T-helper 1 cell (primary cell): Measurements from ENCODE around the gene ZFYVE28.

Experiments used
- DNase-seq, 5 donors: peaks; one replicate each; pipeline ENCODE4 v3.0.0-alpha.2; 2012 to 2020

The ZFYVE28 gene

GRCh38 chr4:2256156-2256731 is 162.2 kb downstream of the ZFYVE28 start:
- no peak for DNase-seq

DNA sequence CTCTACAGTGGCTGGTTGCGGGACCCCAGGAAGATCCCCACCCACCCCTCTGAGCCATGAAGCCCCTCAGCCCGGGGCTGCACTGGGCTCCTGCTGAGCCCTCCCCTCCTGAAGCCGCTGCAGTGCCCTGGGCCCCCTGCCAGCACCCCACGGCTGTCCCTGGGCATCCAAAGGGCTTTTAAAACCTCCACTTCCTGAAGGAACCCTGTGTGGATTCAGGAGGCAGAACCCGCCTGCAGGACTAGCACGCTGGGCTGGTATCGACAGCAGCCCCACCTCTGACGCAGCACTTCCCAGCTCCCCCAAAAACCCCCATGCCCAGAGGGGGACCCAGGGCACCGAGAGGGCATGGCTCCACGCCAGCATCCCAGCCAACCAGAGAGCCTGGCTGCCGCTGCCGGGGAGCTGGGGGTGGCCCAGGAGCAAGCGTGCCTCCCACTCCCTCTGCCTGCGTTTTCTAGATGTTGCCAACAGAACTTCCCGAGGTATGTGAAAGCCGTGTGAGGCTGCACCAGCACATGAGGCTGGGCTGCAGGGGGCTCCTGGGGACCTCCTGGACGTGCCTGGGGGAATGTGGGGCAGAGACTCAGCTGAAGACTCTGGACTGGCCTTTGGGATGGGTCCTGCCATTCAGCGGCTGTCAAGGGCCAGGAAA is 162.8 kb downstream of the ZFYVE28 start:
- DNase-seq: peak in 1 of 5 donors; percentile 5

GRCh38 chr4:2254665-2255500 is 163.6 kb downstream of the ZFYVE28 start:
- peak in 1 of 5 donors; percentile 5 for DNase-seq

DNA sequence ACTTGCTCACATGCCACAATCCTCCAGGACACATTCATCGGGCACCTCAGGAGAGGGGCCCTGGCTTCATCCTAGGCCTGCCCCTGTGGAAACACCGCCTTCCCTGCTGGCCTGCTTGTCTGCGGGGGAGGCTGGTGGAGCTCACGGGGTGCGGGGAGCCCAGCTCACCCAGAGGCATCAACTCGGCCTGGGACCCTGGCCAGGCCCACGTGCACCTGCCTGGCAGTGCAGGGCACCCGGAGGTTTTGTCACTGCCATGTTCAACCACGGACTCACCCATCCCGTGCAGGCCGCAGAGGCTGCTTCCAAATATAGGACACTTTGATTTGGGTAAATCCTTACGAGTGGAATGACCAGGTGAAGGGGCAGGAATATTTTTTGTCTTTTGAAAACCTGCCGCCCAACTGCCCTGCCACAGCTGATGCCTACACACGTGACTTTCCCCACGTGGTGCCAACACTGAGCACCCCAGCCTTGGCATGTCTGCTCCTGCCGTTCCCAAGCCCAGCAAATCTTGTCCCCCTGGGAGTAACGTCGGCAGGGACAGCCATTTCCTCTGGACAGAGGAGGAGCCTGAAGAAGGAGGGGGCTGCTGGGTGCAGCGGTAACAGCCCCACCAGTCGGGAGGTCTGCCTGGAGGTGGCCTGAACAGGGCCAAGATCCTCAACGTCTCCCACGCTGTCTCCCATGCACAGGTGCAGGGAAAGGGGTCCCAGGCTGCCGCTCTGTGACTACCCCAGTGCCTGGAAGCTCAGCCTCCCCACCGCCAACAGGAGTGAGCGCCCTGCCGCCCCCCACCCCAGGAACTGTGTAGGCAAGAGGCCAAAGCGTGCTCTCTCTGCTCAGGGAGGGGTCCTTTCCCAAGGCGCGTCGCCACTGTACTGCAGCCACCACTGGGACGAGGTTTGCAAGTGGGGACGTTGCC is 165.0 kb downstream of the ZFYVE28 start:
- no peak for DNase-seq

- DNase-seq: no peak
These were observed 165.8 kb downstream of the ZFYVE28 start for GRCh38 chr4:2252530-2253091.

DNA sequence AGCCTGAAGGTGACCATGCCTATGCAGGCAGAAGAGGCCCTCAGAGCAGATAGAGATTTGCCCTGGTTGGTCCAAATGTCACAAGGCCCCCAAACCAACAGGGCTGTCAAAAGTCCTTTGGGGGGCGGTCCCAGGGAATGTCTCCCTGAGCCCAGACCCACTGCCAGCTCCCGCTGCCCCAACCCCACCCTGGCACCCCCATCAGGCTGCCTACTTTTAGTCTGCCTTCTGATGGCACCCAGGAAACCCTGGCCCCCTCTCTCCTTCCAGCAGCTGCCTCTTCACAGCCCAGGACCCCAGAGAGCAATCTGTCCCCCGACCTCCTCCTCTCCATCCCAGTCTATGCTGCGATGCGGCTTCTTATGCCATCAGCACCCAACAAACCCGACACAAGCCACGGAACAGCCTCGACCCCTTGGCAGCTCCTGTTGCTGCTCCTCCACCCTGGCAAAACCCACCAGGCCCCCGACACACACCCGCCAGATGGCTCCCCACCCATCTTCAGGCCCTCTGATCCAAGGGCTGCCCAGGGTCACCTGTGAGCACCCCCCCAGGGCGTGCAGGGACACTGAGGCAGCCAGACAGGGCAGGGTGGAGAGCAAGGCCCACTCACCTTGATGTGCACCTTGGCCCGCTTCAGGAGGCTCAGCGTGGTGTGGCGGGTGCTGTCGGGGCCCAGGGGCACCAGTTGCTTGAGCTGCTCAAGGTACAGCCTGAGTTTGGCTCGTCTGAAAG is 166.5 kb downstream of the ZFYVE28 start:
- no peak for DNase-seq

DNA sequence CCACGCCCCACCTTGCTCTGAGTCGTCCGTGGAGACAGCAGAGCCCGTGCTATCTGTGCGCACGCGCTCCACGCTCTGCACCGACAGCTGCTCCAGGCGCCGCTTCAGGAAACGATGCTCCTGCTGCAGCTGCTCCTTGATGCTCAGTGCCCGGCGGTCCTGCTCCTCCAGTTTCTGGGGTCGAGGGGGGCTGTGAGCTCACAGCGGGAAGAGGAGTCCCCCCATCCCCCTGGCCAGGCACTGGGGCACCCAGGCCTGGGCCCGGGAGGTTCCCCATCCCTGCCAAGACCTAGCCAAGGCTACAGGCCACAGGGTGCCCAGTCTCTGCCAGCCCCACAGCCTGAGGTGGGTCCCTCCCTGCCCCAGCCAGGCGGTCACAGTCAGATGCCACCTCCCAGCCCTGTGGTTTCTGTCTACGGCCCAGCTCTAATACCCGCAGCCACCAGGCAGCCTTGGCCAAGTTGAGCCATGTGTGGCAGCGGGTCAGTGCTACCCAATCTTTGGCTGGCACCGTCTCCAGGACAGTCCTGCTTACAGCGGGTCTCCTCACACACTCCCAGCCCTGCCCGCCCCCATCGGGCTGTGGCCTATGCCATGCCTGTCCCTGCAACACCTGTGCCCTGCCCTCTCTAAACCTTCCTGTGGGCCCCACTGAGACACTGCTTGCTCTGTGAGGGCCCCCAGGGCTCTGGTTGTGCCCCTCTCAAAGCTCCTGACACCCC is 167.2 kb downstream of the ZFYVE28 start:
- DNase-seq: no peak

GRCh38 chr4:2250357-2251072 is 167.9 kb downstream of the ZFYVE28 start:
- DNase-seq: peak in 1 of 5 donors; percentile 7

DNA sequence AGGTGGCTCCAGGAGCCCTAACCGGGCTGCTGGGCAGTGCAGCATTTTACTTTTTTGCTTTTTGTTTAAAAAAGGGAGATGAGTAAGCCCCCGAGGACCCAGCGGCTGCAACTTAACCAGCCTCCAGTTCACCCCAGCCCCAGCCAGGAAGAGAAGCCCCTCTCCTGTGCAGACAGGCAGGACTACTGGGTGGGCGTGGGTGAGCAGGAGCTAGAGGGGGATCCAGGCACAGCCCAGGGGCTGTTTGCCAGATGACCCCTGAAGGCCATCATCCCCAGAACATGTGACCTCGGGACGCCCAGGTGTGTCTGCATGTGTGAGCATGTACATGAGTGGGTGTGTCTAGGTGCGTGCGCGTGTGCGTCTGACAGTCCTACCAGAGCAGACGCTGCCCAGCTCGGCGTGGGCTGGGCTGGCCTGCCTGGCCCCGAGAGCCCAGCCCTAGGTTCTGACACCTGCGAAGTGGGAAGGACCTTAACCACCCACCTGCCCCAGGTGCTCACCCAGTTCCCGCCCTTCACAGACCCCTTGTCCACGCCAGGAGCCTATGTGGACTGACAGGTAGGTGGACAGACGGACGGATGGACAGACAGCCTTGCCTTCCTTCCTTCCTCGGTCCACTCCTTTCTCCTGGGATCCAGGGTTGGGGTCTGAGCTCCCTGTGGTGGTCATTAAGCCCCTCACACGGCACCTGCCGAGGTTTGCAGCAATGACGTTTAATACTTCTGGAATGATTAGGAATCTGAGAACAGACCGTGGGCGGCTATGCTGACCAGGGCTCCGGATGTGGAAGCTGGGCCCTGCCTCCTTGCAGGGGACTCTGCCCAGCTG is 168.7 kb downstream of the ZFYVE28 start:
- peak in 1 of 5 donors; percentile 5 for DNase-seq

DNA sequence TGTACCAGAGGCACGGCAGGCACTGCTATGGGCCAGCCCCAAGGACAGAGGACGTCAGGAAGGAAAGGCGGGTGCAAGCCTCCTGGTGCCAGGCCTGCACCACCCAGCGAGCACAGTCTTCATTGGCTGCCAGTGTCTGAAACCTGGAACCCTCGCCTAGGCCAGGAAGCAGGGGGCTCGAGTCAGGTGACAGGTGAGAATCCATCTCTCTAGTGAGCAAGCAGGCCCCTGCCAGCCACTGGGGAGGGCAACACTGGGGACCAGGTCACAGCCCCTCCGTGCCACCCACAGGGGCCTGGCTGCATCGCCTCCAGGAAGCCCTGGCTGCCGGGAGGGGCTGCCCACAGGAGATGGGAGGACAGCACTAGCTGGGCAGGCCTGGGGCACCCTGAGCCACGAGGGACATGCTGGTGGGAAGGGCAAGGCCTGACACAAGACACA is 169.6 kb downstream of the ZFYVE28 start:
- DNase-seq: no peak

DNA sequence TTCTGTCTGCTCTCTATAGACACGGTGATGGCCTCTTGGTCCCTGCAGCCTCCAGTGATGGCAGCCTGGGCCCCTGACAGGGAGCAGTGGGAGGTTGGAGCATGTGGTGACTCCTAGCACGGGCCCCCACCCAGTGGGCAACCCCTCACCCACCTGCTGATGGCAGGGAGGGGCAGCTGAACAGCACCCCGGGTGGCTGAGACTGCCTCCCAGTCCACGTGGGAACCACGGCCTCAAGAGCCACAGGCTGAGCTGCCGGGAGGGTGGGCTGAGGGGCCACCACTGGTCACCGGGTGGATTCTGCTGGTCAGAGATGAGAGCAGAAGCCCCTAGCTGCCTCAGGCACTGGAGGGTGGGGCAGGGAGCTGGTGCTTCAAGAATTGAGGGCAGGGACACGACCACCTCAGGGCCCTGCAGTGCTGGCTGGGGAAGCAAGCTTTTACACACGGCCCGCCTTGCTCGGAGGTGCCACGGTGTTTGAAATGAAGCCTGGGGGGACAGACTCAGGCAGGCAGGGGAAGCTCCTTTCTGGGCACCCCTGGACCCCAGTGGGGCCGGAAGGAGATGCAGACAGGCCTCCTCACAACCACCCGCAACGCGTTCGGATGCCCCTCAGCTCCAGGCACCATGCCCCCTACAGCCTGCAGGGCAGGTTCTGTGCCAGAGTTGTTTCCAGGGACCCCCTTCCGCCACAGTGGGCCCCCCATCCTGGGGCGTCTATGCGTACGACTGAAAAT is 170.2 kb downstream of the ZFYVE28 start:
- no peak for DNase-seq

DNA sequence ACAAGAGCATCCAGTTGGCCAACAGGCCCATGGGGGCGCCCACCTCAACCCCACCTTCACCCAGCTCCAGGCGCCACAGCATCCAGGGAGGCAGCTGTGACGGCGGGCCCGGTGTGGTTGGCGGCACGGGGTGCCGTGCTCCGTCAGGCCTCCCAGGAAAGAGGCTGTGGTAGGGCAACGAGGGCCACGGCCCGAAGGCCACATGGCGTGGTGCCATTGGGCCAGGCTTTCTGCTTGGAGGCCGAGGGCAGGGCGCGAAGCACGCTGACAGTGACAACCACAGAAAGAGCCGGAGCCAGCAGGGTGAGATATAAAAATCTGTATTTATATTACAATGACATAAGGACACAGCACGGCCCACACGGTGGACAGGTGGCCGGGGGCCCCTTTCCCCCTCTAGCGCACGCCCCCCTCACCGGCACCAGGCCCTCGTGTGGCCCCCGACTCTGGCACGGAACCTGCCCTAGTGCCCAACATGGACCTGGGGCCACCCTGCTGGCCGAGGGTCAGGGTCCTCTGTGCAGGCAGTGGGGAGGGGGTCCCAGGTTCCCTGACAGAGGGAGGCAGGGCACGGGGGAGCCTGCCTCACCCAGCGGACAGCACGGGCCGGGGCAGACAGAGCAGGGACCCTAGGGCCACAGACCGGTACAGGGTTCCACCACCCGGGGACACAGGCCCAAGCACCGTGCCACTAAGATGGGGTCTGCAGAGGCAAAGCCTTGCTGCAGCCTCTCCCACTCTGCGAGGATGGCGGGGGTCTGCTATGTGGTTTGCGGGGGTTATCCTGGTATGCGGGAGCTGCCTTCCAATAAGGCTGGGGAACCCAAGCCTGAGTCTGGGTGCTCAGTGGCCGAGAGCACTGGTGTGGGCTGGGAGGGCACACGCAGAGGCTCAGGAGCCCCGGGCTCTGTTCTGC is 171.1 kb downstream of the ZFYVE28 start:
- DNase-seq: peak in 1 of 5 donors; percentile 12

DNA sequence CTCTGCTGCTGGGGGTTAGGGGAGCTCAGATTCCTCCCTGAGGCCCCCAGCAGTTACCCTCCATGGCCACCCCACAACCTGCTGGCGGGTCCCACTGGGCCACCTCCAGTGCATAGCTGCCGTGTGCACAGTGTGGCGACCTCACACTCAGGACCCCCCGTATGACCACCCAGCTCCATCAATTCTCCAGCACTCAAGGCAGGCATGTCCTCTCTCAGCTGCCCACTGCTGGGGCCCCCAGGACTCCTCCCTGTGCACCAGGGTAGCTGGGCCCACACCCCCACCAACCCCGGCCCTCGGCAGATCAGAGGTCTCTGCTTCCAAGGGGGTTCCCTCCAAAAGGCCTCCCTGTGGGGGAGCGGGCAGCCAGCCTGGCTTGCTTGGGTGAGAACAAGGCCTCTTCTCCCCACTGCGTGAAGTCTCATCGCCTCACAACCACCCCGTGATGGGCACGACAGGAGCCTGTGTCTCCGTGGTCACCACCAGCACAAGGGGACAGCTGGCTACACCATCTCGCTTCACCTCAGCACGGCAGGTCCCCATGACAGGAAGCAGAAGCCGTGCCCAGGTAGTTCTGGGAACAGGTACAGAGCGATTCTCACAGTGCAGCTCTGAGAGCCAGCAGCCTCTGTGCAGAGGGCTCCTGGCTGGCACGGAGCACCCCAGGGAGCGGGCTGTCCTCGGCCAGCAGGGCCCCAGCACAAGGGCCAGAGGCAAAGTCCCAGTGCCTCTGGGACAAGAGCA is 171.9 kb downstream of the ZFYVE28 start:
- no peak for DNase-seq

- DNase-seq: no peak
These were observed 172.6 kb downstream of the ZFYVE28 start for GRCh38 chr4:2245787-2246275.

- DNase-seq: no peak
These were observed 173.2 kb downstream of the ZFYVE28 start for GRCh38 chr4:2245057-2245786.
